Measurements from ENCODE around the gene PTGER3. TPM values are rescaled to one million over a fixed set of nuclear protein-coding genes. Genes with fewer than 3 reads are reported as not detected.

PTGER3 gene
- total RNA-seq, 1 donor from 2014 or later = 2.7 TPM

GRCh38 chr1:71068325-71069240 is 21.0 kb upstream of the PTGER3 start:
- ATAC-seq = no peak
- H3K27me3 ChIP-seq = no peaks in the 10 kb centered on the region
- H3K27ac ChIP-seq = no peak overlapping the region
- no peaks in the 10 kb centered on the region for H3K4me1 ChIP-seq
- H3K36me3 ChIP-seq = peaks cover 100% of the 10 kb centered on the region
- H3K9me3 ChIP-seq = no peaks in the 10 kb centered on the region
- DNase-seq = no peak
- intact Hi-C loops (cut with DNase I) = no loop called here
- no peak overlapping the region for H3K4me3 ChIP-seq
- no peak for TF ChIP-seq CTCF (IDR thresholded peaks at IDR 0.05)

- no peaks in the 10 kb centered on the region for H3K27me3 ChIP-seq
- peaks cover 19% of the 10 kb centered on the region for H3K36me3 ChIP-seq
- no peak for ATAC-seq
- H3K27ac ChIP-seq = no peak overlapping the region
- intact Hi-C loops (cut with DNase I) = no loop called here
- H3K4me1 ChIP-seq = no peaks in the 10 kb centered on the region
- DNase-seq = no peak
- H3K4me3 ChIP-seq = no peak overlapping the region
- TF ChIP-seq CTCF (IDR thresholded peaks at IDR 0.05) = no peak
- no peaks in the 10 kb centered on the region for H3K9me3 ChIP-seq
Measured at GRCh38 chr1:71054791-71055190, 7.2 kb upstream of the PTGER3 start.

GRCh38 chr1:71054281-71054731 is 6.7 kb upstream of the PTGER3 start:
- TF ChIP-seq CTCF (IDR thresholded peaks at IDR 0.05) = no peak
- DNase-seq (no peak), ATAC-seq (peak; percentile 47)
- intact Hi-C loops (cut with DNase I) = no loop called here
- peaks cover under 1% of the 10 kb centered on the region for H3K27me3 ChIP-seq
- H3K36me3 ChIP-seq = peaks cover 15% of the 10 kb centered on the region
- H3K4me1 ChIP-seq = no peaks in the 10 kb centered on the region
- no peak overlapping the region for H3K27ac ChIP-seq
- H3K4me3 ChIP-seq = no peak overlapping the region
- H3K9me3 ChIP-seq = no peaks in the 10 kb centered on the region

DNA sequence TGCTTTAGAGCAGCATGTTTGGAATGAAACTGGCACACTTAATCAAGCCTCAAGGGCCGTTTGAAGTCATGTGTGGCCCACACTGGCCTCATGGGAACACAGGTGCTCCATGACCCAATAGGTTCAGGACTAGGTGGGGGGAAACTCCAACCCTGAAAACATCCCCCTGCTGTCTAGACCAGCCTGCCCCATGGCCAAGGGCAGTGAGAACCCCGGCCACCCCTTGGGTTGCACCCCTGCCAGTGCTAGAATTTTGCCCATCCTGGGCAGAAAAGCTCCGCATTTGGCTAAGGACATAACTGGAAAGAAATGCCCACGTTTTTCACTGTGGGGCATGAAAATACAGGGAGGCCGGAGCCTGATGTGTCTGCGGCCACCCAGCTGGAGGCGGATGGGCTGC is 6.1 kb upstream of the PTGER3 start:
- ATAC-seq = peak; percentile 23
- no peak overlapping the region for H3K27ac ChIP-seq
- no peaks in the 10 kb centered on the region for H3K4me1 ChIP-seq
- peaks cover 6% of the 10 kb centered on the region for H3K27me3 ChIP-seq
- H3K36me3 ChIP-seq = peaks cover 10% of the 10 kb centered on the region
- intact Hi-C loops (cut with DNase I) = no loop called here
- no peaks in the 10 kb centered on the region for H3K9me3 ChIP-seq
- no peak for TF ChIP-seq CTCF (IDR thresholded peaks at IDR 0.05)
- H3K4me3 ChIP-seq = no peak overlapping the region
- no peak for DNase-seq

DNA sequence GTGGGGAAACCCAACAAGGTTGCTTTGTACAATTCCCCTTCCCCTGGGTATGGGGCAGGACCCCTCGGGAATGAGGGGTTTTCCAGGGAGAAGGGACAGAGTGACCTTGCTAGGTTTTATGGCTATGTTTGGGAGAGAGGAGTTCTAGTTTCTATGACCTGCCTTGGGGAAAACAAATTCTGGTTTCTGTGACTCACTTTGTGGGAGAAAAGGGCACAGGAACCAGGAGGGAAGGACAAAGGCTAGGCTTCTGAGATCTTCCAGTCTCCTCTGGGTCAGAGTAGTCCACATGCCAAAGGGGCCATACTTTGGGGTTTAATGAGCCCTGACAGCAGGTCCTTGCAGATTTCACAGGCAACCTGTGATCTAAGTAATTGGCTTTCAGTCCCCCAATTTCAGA is 5.5 kb upstream of the PTGER3 start:
- TF ChIP-seq CTCF (IDR thresholded peaks at IDR 0.05) = no peak
- no peak for DNase-seq
- Histone ChIP-seq H3K9me3 (no peaks in the 10 kb centered on the region), H3K4me3 (no peak overlapping the region), H3K4me1 (no peaks in the 10 kb centered on the region), H3K36me3 (peaks cover 4% of the 10 kb centered on the region), H3K27me3 (peaks cover 11% of the 10 kb centered on the region), H3K27ac (no peak overlapping the region)
- intact Hi-C loops (cut with DNase I) = no loop called here
- no peak for ATAC-seq

Measured in upper lobe of right lung (tissue), 1 donor.